Measurements from ENCODE around the gene STEEP1.

DNA sequence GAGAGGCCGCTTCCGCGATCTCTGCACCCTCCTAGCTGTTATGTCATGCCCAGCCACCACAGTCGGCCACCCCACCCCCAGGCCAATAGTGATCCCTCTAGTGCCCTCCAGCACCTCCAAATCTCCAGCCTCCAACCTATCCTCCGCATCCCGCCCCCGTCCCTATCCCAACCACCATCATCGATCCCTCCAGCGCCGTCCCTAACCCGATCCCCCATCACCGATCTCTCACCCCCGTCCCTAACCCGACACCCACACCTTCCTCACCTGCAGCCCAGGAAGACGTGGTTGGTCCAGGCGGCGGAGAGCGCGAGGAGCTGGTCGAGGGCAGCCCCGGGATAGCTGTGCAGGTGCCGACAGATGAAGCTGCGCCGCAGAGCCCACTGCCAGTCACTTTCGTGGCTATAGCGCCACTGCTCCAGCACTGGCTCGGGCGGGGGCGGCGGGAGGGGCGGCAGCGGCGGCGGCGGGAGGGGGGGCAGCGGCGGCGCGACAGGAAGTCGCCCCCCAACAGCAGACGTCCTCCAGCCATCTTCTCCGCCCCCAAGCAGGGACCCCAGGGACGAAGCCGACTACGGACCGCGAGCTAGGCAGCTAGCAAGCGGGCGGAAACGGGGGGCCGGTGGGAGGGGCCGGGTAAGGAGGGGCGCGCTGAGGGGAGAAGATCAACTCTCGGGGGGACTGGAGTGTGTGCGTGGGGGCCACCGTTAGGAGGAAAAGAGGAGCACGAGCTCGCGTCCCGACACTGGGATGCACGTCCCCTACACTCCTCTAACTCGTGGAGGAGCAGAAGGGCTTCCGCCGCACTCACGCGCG, 40.5 kb upstream of the STEEP1 start:
- no peak for TF ChIP-seq POLR2AphosphoS5 (IDR thresholded peaks at IDR 0.05; ENCODE audit: low read depth, low read length)
- TF ChIP-seq TAF1 (IDR thresholded peaks at IDR 0.05; ENCODE audit: borderline replicate concordance, low read depth, low read length), result no peak
- no peak for TF ChIP-seq POLR2A (IDR thresholded peaks at IDR 0.05; ENCODE audit: low read depth, low read length)
